Uterus (tissue), 2 donors: ENCODE data around the gene LRSAM1.

ENCODE experiments used
- CTCF ChIP-seq, 4 experiments: fragments of 200-600 bp in 2 of 4; fragments of 450-650 bp in 2 of 4; sonication (generic) in 2 of 4; IDR thresholded peaks; one replicate each; pipeline ENCODE4 v1.5.1; 2016 to 2019; ENCODE audit warnings: antibody characterized with exemption in 4 of 4, mild to moderate bottlenecking in 2 of 4, moderate library complexity in 1 of 4
- POLR2A ChIP-seq, 2 donors: fragments of 450-650 bp; IDR thresholded peaks; one replicate each; pipeline ENCODE4 v1.6.1; 2016; ENCODE audit warnings: antibody characterized with exemption in 2 of 2, mild to moderate bottlenecking in 1 of 2, moderate library complexity in 1 of 2

GRCh38 chr9:127430415-127430814 is 20.9 kb upstream of the LRSAM1 start:
- TF ChIP-seq CTCF (IDR thresholded peaks at IDR 0.05) (no peak), POLR2A (IDR thresholded peaks at IDR 0.05) (no peak)
